Ishikawa (cell line): ENCODE results near the gene TAF1C.

Experiments used
- EP300 ChIP-seq: IDR thresholded peaks from 2 replicates; pipeline ENCODE4 v1.6.1; 2012; ENCODE audit warnings: borderline replicate concordance
- TEAD4 ChIP-seq: IDR thresholded peaks from 2 replicates; pipeline ENCODE4 v1.6.1; 2012
- USF1 ChIP-seq: IDR thresholded peaks from 2 replicates; pipeline ENCODE4 v1.6.1; 2012
- YY1 ChIP-seq: IDR thresholded peaks from 2 replicates; pipeline ENCODE4 v1.6.1; 2012; ENCODE audit warnings: low read depth

- TF ChIP-seq TEAD4 (no peak), YY1 (no peak), USF1 (no peak), EP300 (no peak)
These were observed 2.8 kb downstream of the TAF1C start for GRCh38 chr16:84183911-84184591.
